GM23248 (cell line): ENCODE results near the gene HEATR1.
"Not testable (repeated sequence)": the region's sequence is repeated elsewhere in the genome, so short reads cannot be mapped to it uniquely, and the experiment has no call there.

Source experiments
- EZH2 ChIP-seq: fragments of 200-600 bp; sonication (generic); IDR thresholded peaks from 2 replicates; pipeline ENCODE4 v1.6.1; 2018; ENCODE audit warnings: antibody characterized with exemption, mild to moderate bottlenecking; ENCODE audit not compliant: insufficient read depth, poor library complexity, severe bottlenecking
- EZH2phosphoT487 ChIP-seq: fragments of 200-600 bp; sonication (generic); IDR thresholded peaks from 2 replicates; pipeline ENCODE4 v1.6.1; 2018; ENCODE audit warnings: antibody characterized with exemption, moderate library complexity, mild to moderate bottlenecking, low read depth; ENCODE audit not compliant: insufficient read depth

GRCh38 chr1:236504338-236504737 is 100.0 kb downstream of the HEATR1 start:
- not testable (repeated sequence) for TF ChIP-seq EZH2, EZH2phosphoT487
